Trophoblast cell (in vitro differentiated cells and primary cell): Measurements from ENCODE around the gene LRIT2.

Source experiments
- DNase-seq, 2 donors: peaks; one replicate each; pipeline ENCODE4 v3.0.0-alpha.2; 2016
- H2AFZ ChIP-seq: 2 replicates; pipeline ENCODE4 v1.6.1; 2013; ENCODE audit warnings: low read length, moderate library complexity, mild to moderate bottlenecking; ENCODE audit not compliant: insufficient read depth, poor library complexity
- H2AK5ac ChIP-seq: 2 replicates; pipeline ENCODE4 v1.6.1; 2013; ENCODE audit warnings: mild to moderate bottlenecking, low read length
- H2BK120ac ChIP-seq: 2 replicates; pipeline ENCODE4 v1.6.1; 2013; ENCODE audit warnings: low read length, mild to moderate bottlenecking, moderate library complexity; ENCODE audit not compliant: insufficient read depth, poor library complexity
- H2BK12ac ChIP-seq: 2 replicates; pipeline ENCODE4 v1.6.1; 2013; ENCODE audit warnings: mild to moderate bottlenecking, low read length, moderate library complexity
- H2BK5ac ChIP-seq: 2 replicates; pipeline ENCODE4 v1.6.1; 2013; ENCODE audit warnings: low read length, low read depth, moderate library complexity, mild to moderate bottlenecking; ENCODE audit not compliant: poor library complexity
- H3K14ac ChIP-seq: 2 replicates; pipeline ENCODE4 v1.6.1; 2013; ENCODE audit warnings: mild to moderate bottlenecking, low read length
- H3K18ac ChIP-seq: 2 replicates; pipeline ENCODE4 v1.6.1; 2013; ENCODE audit warnings: mild to moderate bottlenecking, low read length
- H3K23ac ChIP-seq: 2 replicates; pipeline ENCODE4 v1.6.1; 2013; ENCODE audit warnings: low read length
- H3K27ac ChIP-seq: 2 replicates; pipeline ENCODE4 v1.5.1; 2013; ENCODE audit warnings: low read depth, mild to moderate bottlenecking, inconsistent platforms, low read length, moderate library complexity
- H3K27me3 ChIP-seq: 2 replicates; pipeline ENCODE4 v1.6.1; 2013; ENCODE audit warnings: inconsistent platforms, mild to moderate bottlenecking, low read length, moderate library complexity; ENCODE audit not compliant: insufficient read depth
- H3K36me3 ChIP-seq, 2 experiments: 1 replicate in 1 of 2; 2 replicates in 1 of 2; pipeline ENCODE4 v1.6.1; 2013; ENCODE audit warnings: low read length in 2 of 2, mild to moderate bottlenecking in 2 of 2, moderate library complexity in 1 of 2; ENCODE audit not compliant: insufficient read depth in 2 of 2, control insufficient read depth in 1 of 2
- H3K4ac ChIP-seq: 2 replicates; pipeline ENCODE4 v1.6.1; 2013; ENCODE audit warnings: low read depth, mild to moderate bottlenecking, low read length, moderate library complexity
- H3K4me1 ChIP-seq, 2 experiments: 1 replicate in 1 of 2; 2 replicates in 1 of 2; pipeline ENCODE4 v1.6.1; 2013; ENCODE audit warnings: low read length in 2 of 2, mild to moderate bottlenecking in 2 of 2, moderate library complexity in 1 of 2; ENCODE audit not compliant: insufficient read depth in 2 of 2, control insufficient read depth in 1 of 2
- H3K4me2 ChIP-seq: 2 replicates; pipeline ENCODE4 v1.6.1; 2013; ENCODE audit warnings: inconsistent platforms, mild to moderate bottlenecking, low read length, moderate library complexity
- H3K4me3 ChIP-seq: 2 replicates; pipeline ENCODE4 v1.5.1; 2013; ENCODE audit warnings: mild to moderate bottlenecking, low read depth, low read length, inconsistent platforms
- H3K79me1 ChIP-seq: one replicate; pipeline ENCODE4 v1.6.1; 2013; ENCODE audit warnings: low read length
- H3K79me2 ChIP-seq: 2 replicates; pipeline ENCODE4 v1.6.1; 2013; ENCODE audit warnings: low read length, mild to moderate bottlenecking; ENCODE audit not compliant: control insufficient read depth, insufficient read depth, poor library complexity
- H3K9ac ChIP-seq: 2 replicates; pipeline ENCODE4 v1.6.1; 2013; ENCODE audit warnings: mild to moderate bottlenecking, low read length
- H3K9me3 ChIP-seq: 2 replicates; pipeline ENCODE4 v1.6.1; 2013; ENCODE audit warnings: low read depth, mild to moderate bottlenecking, control low read depth, inconsistent platforms, low read length; ENCODE audit not compliant: insufficient read depth
- H4K12ac ChIP-seq: 2 replicates; pipeline ENCODE4 v1.6.1; 2013; ENCODE audit warnings: low read depth, mild to moderate bottlenecking, low read length, moderate library complexity
- H4K8ac ChIP-seq: 2 replicates; pipeline ENCODE4 v1.6.1; 2013; ENCODE audit warnings: low read depth, mild to moderate bottlenecking, low read length, moderate library complexity
- H4K91ac ChIP-seq: one replicate; pipeline ENCODE4 v1.6.1; 2013; ENCODE audit warnings: low read depth, mild to moderate bottlenecking, low read length, moderate library complexity
- WGBS: extraction: QIAGEN DNeasy Blood & Tissue Kit; methylation state at CpG from one replicate; pipeline ENCODE4 v1.1.7; 2013; ENCODE audit warnings: missing lambda C conversion rate; ENCODE audit not compliant: insufficient read length, insufficient coverage; ENCODE audit errors: extremely low coverage; 5-methylcytosine and 5-hydroxymethylcytosine counted together

The LRIT2 gene

GRCh38 chr10:84216834-84217233 is 8.5 kb downstream of the LRIT2 start:
- Histone ChIP-seq H3K36me3 (no peaks in the 10 kb centered on the region), H3K79me1 (no peaks in the 10 kb centered on the region), H2AFZ (no peak overlapping the region), H2AK5ac (no peak overlapping the region), H3K27me3 (no peaks in the 10 kb centered on the region), H3K27ac (no peak overlapping the region), H3K14ac (no peak overlapping the region), H4K12ac (no peak overlapping the region), H3K4me2 (no peak overlapping the region), H3K18ac (no peak overlapping the region), H3K4me1 (no peaks in the 10 kb centered on the region), H3K9ac (no peak overlapping the region), H4K91ac (no peak overlapping the region), H4K8ac (no peak overlapping the region), H3K4me3 (no peak overlapping the region), H3K79me2 (no peaks in the 10 kb centered on the region), H3K23ac (no peak overlapping the region), H2BK120ac (no peak overlapping the region), H2BK12ac (no peak overlapping the region), H3K9me3 (peaks cover 4% of the 10 kb centered on the region), H3K4ac (no peak overlapping the region), H2BK5ac (no peak overlapping the region)
- no peak for DNase-seq
- WGBS, result no CpG with 5 or more reads among the region's 9 CpGs

GRCh38 chr10:84214612-84215235 is 10.6 kb downstream of the LRIT2 start:
- Histone ChIP-seq H4K12ac (no peak overlapping the region), H3K27me3 (no peaks in the 10 kb centered on the region), H2AFZ (no peak overlapping the region), H3K14ac (no peak overlapping the region), H3K9me3 (peaks cover 2% of the 10 kb centered on the region), H2BK12ac (no peak overlapping the region), H3K4me3 (no peak overlapping the region), H2BK120ac (no peak overlapping the region), H4K8ac (no peak overlapping the region), H3K79me1 (no peaks in the 10 kb centered on the region), H3K4me2 (no peak overlapping the region), H2BK5ac (no peak overlapping the region), H3K9ac (no peak overlapping the region), H4K91ac (no peak overlapping the region), H3K4me1 (no peaks in the 10 kb centered on the region), H3K23ac (no peak overlapping the region), H3K79me2 (no peaks in the 10 kb centered on the region), H3K18ac (no peak overlapping the region), H3K4ac (no peak overlapping the region), H3K36me3 (no peaks in the 10 kb centered on the region), H2AK5ac (no peak overlapping the region), H3K27ac (no peak overlapping the region)
- no CpG with 5 or more reads among the region's 12 CpGs for WGBS
- peak in 1 of 2 donors; percentile 49 for DNase-seq

GRCh38 chr10:84214046-84214572 is 11.2 kb downstream of the LRIT2 start:
- Histone ChIP-seq H3K23ac (no peak overlapping the region), H4K91ac (no peak overlapping the region), H3K79me1 (no peaks in the 10 kb centered on the region), H4K8ac (no peak overlapping the region), H2BK120ac (no peak overlapping the region), H2AFZ (no peak overlapping the region), H3K9me3 (peaks cover 2% of the 10 kb centered on the region), H3K18ac (no peak overlapping the region), H2BK5ac (no peak overlapping the region), H3K79me2 (no peaks in the 10 kb centered on the region), H3K4ac (no peak overlapping the region), H3K4me1 (no peaks in the 10 kb centered on the region), H3K14ac (no peak overlapping the region), H3K9ac (no peak overlapping the region), H3K27ac (no peak overlapping the region), H3K4me2 (no peak overlapping the region), H3K27me3 (no peaks in the 10 kb centered on the region), H2BK12ac (no peak overlapping the region), H3K36me3 (no peaks in the 10 kb centered on the region), H3K4me3 (no peak overlapping the region), H2AK5ac (no peak overlapping the region), H4K12ac (no peak overlapping the region)
- WGBS, result no CpG with 5 or more reads among the region's 25 CpGs
- peak in 1 of 2 donors; percentile 6 for DNase-seq

GRCh38 chr10:84213076-84213475 is 12.3 kb downstream of the LRIT2 start:
- no peaks in the 10 kb centered on the region for H3K79me1 ChIP-seq
- no peak overlapping the region for H2AFZ ChIP-seq
- H2BK12ac ChIP-seq, result no peak overlapping the region
- H3K27ac ChIP-seq, result no peak overlapping the region
- H3K14ac ChIP-seq, result no peak overlapping the region
- H3K4me3 ChIP-seq, result no peak overlapping the region
- H2BK5ac ChIP-seq, result no peak overlapping the region
- H3K23ac ChIP-seq, result peak overlapping the region; percentile 17
- H3K79me2 ChIP-seq, result no peaks in the 10 kb centered on the region
- H4K8ac ChIP-seq, result no peak overlapping the region
- H4K12ac ChIP-seq, result no peak overlapping the region
- no peak overlapping the region for H2AK5ac ChIP-seq
- no peaks in the 10 kb centered on the region for H3K36me3 ChIP-seq
- no peak overlapping the region for H2BK120ac ChIP-seq
- no peak overlapping the region for H3K18ac ChIP-seq
- H4K91ac ChIP-seq, result no peak overlapping the region
- H3K9ac ChIP-seq, result no peak overlapping the region
- no peak overlapping the region for H3K4ac ChIP-seq
- DNase-seq, result no peak
- H3K27me3 ChIP-seq, result no peaks in the 10 kb centered on the region
- no peaks in the 10 kb centered on the region for H3K4me1 ChIP-seq
- WGBS, result no CpG with 5 or more reads among the region's 11 CpGs
- H3K9me3 ChIP-seq, result peaks cover 2% of the 10 kb centered on the region
- no peak overlapping the region for H3K4me2 ChIP-seq
